GM04504 (cell line): ENCODE measurements around the gene ARMC2.
"Not testable (repeated sequence)": the region's sequence is repeated elsewhere in the genome, so short reads cannot be mapped to it uniquely, and the experiment has no call there.

Experiments
- DNase-seq: peaks from one replicate; pipeline ENCODE4 v3.0.0-alpha.2; 2012; ENCODE audit warnings: low read depth

The ARMC2 gene

GRCh38 chr6:108872141-108872557 lies 23.9 kb downstream of the ARMC2 start:
- DNase-seq: no peak

GRCh38 chr6:108872575-108872974 lies 24.4 kb downstream of the ARMC2 start:
- no peak for DNase-seq

GRCh38 chr6:108873251-108873650 lies 25.0 kb downstream of the ARMC2 start:
- DNase-seq: no peak

- DNase-seq: no peak
Measured at GRCh38 chr6:108873971-108874370, 25.7 kb downstream of the ARMC2 start.

GRCh38 chr6:108874470-108875160 lies 26.4 kb downstream of the ARMC2 start:
- DNase-seq: peak; percentile 31

- DNase-seq: no peak
Measured at GRCh38 chr6:108875161-108875555, 26.9 kb downstream of the ARMC2 start.

GRCh38 chr6:108877046-108877751 lies 29.0 kb downstream of the ARMC2 start:
- DNase-seq: peak; percentile 64

GRCh38 chr6:108878942-108879341 lies 30.7 kb downstream of the ARMC2 start:
- no peak for DNase-seq

GRCh38 chr6:108883172-108883571 lies 35.0 kb downstream of the ARMC2 start:
- no peak for DNase-seq

- DNase-seq: no peak
Measured at GRCh38 chr6:108884211-108885059, 36.2 kb downstream of the ARMC2 start.

GRCh38 chr6:108888052-108888451 lies 39.8 kb downstream of the ARMC2 start:
- no peak for DNase-seq

GRCh38 chr6:108888745-108889144 lies 40.5 kb downstream of the ARMC2 start:
- no peak for DNase-seq

- not testable (repeated sequence) for DNase-seq
Measured at GRCh38 chr6:108890898-108891297, 42.7 kb downstream of the ARMC2 start.

GRCh38 chr6:108895571-108895970 lies 47.3 kb downstream of the ARMC2 start:
- no peak for DNase-seq

- peak; percentile 77 for DNase-seq
Measured at GRCh38 chr6:108896111-108896661, 48.0 kb downstream of the ARMC2 start.

- DNase-seq: peak; percentile 18
Measured at GRCh38 chr6:108897371-108897770, 49.1 kb downstream of the ARMC2 start.

- DNase-seq: no peak
Measured at GRCh38 chr6:108902382-108902792, 54.2 kb downstream of the ARMC2 start.

GRCh38 chr6:108903796-108904195 lies 55.6 kb downstream of the ARMC2 start:
- no peak for DNase-seq

GRCh38 chr6:108904741-108905140 lies 56.5 kb downstream of the ARMC2 start:
- no peak for DNase-seq

- DNase-seq: no peak
Measured at GRCh38 chr6:108914235-108915022, 66.2 kb downstream of the ARMC2 start.

GRCh38 chr6:108915258-108915657 lies 67.0 kb downstream of the ARMC2 start:
- DNase-seq: no peak
